ENCODE results near the gene VPS39. TPM values are rescaled to one million over a fixed set of nuclear protein-coding genes. Genes with fewer than 3 reads are reported as not detected.
"Not testable (repeated sequence)": the region's sequence is repeated elsewhere in the genome, so short reads cannot be mapped to it uniquely, and the experiment has no call there.

The VPS39 gene
- 34.9 TPM for polyA plus RNA-seq (2013, experiment 1 of 2; ENCODE audit: insufficient read length)
- 39.6 TPM for polyA plus RNA-seq (2013, experiment 2 of 2; ENCODE audit: insufficient read length)

- peak; percentile 86 for DNase-seq
Measured at GRCh38 chr15:42207674-42208579, at the start of gene VPS39. TSS of gene VPS39 (minus strand) at chr15:42208304. CDS start at chr15:42208153, 151 bp downstream.

- DNase-seq: no peak
Measured at GRCh38 chr15:42253300-42253699, 45.2 kb upstream of the VPS39 start.

GRCh38 chr15:42240823-42241222, 32.7 kb upstream of the VPS39 start:
- DNase-seq: no peak

GRCh38 chr15:42239528-42240182, 31.6 kb upstream of the VPS39 start:
- DNase-seq: peak; percentile 49

- DNase-seq: no peak
Measured at GRCh38 chr15:42233107-42233506, 25.0 kb upstream of the VPS39 start.

- DNase-seq: no peak
Measured at GRCh38 chr15:42232606-42233005, 24.5 kb upstream of the VPS39 start.

GRCh38 chr15:42231088-42231487, 23.0 kb upstream of the VPS39 start:
- no peak for DNase-seq

GRCh38 chr15:42228981-42229380, 20.9 kb upstream of the VPS39 start:
- not testable (repeated sequence) for DNase-seq

- DNase-seq: no peak
Measured at GRCh38 chr15:42228036-42228435, 19.9 kb upstream of the VPS39 start.

- no peak for DNase-seq
Measured at GRCh38 chr15:42226648-42227047, 18.5 kb upstream of the VPS39 start.

GRCh38 chr15:42220216-42220615, 12.1 kb upstream of the VPS39 start:
- DNase-seq: no peak

GRCh38 chr15:42218953-42219592, 11.0 kb upstream of the VPS39 start:
- DNase-seq: no peak

- no peak for DNase-seq
Measured at GRCh38 chr15:42217568-42217967, 9.5 kb upstream of the VPS39 start.

- no peak for DNase-seq
Measured at GRCh38 chr15:42215913-42216829, 8.1 kb upstream of the VPS39 start.

- DNase-seq: no peak
Measured at GRCh38 chr15:42214600-42214999, 6.5 kb upstream of the VPS39 start.

GRCh38 chr15:42213511-42213910, 5.4 kb upstream of the VPS39 start:
- no peak for DNase-seq

GRCh38 chr15:42210696-42211095, 2.6 kb upstream of the VPS39 start:
- DNase-seq: no peak

- no peak for DNase-seq
Measured at GRCh38 chr15:42206406-42206805, 1.7 kb downstream of the VPS39 start.

GRCh38 chr15:42203891-42204290, 4.2 kb downstream of the VPS39 start:
- no peak for DNase-seq

- no peak for DNase-seq
Measured at GRCh38 chr15:42202653-42203052, 5.5 kb downstream of the VPS39 start.

GRCh38 chr15:42201801-42202200, 6.3 kb downstream of the VPS39 start:
- DNase-seq: no peak

GRCh38 chr15:42199126-42199525, 9.0 kb downstream of the VPS39 start:
- DNase-seq: no peak

Data from fibroblast of skin of back (primary cell).